HepG2 (cell line): Measurements from ENCODE around the gene G6PC3. TPM values are rescaled to one million over a fixed set of nuclear protein-coding genes. Genes with fewer than 3 reads are reported as not detected.
A peak's percentile ranks its signal among the peaks of the same experiment; 100 is the strongest.

ENCODE experiments used
- HNRNPK ChIP-seq: fragments of 200-400 bp; formaldehyde crosslinking; IDR thresholded peaks from 2 replicates; pipeline ENCODE4 v1.6.1; 2018; ENCODE audit warnings: low read length, low read depth, moderate library complexity, mild to moderate bottlenecking; ENCODE audit not compliant: poor library complexity, severe bottlenecking
- HOXA3 ChIP-seq: sonication (generic); formaldehyde crosslinking; IDR thresholded peaks from 2 replicates; pipeline ENCODE4 v1.5.0; 2020; ENCODE audit warnings: missing genetic modification reagents
- MTA1 ChIP-seq: sonication (generic); formaldehyde crosslinking; IDR thresholded peaks from 2 replicates; pipeline ENCODE4 v1.4.0; 2020; ENCODE audit warnings: missing genetic modification reagents, mild to moderate bottlenecking, borderline replicate concordance
- MXD4 ChIP-seq: IDR thresholded peaks from 2 replicates; pipeline ENCODE4 v1.6.1; 2016; ENCODE audit warnings: mild to moderate bottlenecking, missing biosample characterization, missing genetic modification reagents
- SNAI1 ChIP-seq: sonication (generic); formaldehyde crosslinking; IDR thresholded peaks from 2 replicates; pipeline ENCODE4 v1.5.0; 2020; ENCODE audit warnings: mild to moderate bottlenecking, missing genetic modification reagents, borderline replicate concordance
- SUZ12 ChIP-seq: fragments of 150-350 bp; IDR thresholded peaks from 2 replicates; pipeline ENCODE4 v1.6.1; 2014; ENCODE audit warnings: low read depth, low read length
- ZBTB42 ChIP-seq: sonication (generic); formaldehyde crosslinking; IDR thresholded peaks from 2 replicates; pipeline ENCODE4 v1.5.0; 2020; ENCODE audit warnings: mild to moderate bottlenecking, missing genetic modification reagents
- ZNF572 ChIP-seq: sonication (generic); formaldehyde crosslinking; IDR thresholded peaks from 2 replicates; pipeline ENCODE4 v1.5.1; 2020; ENCODE audit warnings: mild to moderate bottlenecking, missing genetic modification reagents
- ZNF749 ChIP-seq: sonication (generic); formaldehyde crosslinking; IDR thresholded peaks from 2 replicates; pipeline ENCODE4 v1.8.0; 2022; ENCODE audit warnings: mild to moderate bottlenecking, missing genetic modification reagents, moderate library complexity, borderline replicate concordance
- polyA plus RNA-seq, 8 experiments: library from polyadenylated mRNA; depleted of rRNA in 3 of 8; stranded (reverse) in 7 of 8; unstranded in 1 of 8; fragments of >200 nt; fragmentation: Illumina TruSeq in 4 of 8; extraction: Trizol in 4 of 8; gene quantifications; 2 replicates each; pipeline versions ENCODE4 v1.2.1 to v1.2.3, GENCODE V29; 2011 to 2016; ENCODE audit warnings: low read depth in 4 of 8, missing spikeins in 1 of 8, mixed read lengths in 1 of 8; ENCODE audit not compliant: insufficient read depth in 1 of 8
- total RNA-seq, 5 experiments: library from RNA; depleted of rRNA; stranded (reverse); fragments of >200 nt; fragmentation: Illumina TruSeq; extraction: Trizol; gene quantifications; 2 replicates each; pipeline ENCODE4 v1.2.3, GENCODE V29; 2016; ENCODE audit warnings: low read depth in 1 of 5
- TF ChIP-seq, protein P1 (sequence below): sonication (generic); formaldehyde crosslinking; IDR thresholded peaks from 2 replicates; pipeline ENCODE4 v1.4.0; 2020; ENCODE audit warnings: missing genetic modification reagents
- TF ChIP-seq, protein P2 (sequence below): sonication (generic); formaldehyde crosslinking; IDR thresholded peaks from 2 replicates; pipeline ENCODE4 v1.4.0; 2020; ENCODE audit warnings: missing genetic modification reagents, borderline replicate concordance
- TF ChIP-seq, protein P3 (sequence below): sonication (generic); formaldehyde crosslinking; IDR thresholded peaks from 2 replicates; pipeline ENCODE4 v1.9.0; 2022; ENCODE audit warnings: low read depth, missing genetic modification reagents
- TF ChIP-seq, protein P4 (sequence below), 2 experiments: sonication (generic) in 1 of 2; formaldehyde crosslinking in 1 of 2; IDR thresholded peaks; 2 replicates each; pipeline versions ENCODE4 v1.4.0 to v1.6.1; 2018 to 2020; ENCODE audit warnings: missing genetic modification reagents in 2 of 2, borderline replicate concordance in 1 of 2, low read depth in 1 of 2, mild to moderate bottlenecking in 1 of 2, missing biosample characterization in 1 of 2
- TF ChIP-seq, protein P5 (sequence below): sonication (generic); formaldehyde crosslinking; IDR thresholded peaks from 2 replicates; pipeline ENCODE4 v1.4.0; 2020; ENCODE audit warnings: missing genetic modification reagents, mild to moderate bottlenecking, borderline replicate concordance

G6PC3 gene
- total and polyA plus RNA-seq, 2 of the 13 experiments (the other 11 are each of a cell fraction or from before 2014, with no cell fraction given): 38.5 to 75.8 TPM

DNA sequence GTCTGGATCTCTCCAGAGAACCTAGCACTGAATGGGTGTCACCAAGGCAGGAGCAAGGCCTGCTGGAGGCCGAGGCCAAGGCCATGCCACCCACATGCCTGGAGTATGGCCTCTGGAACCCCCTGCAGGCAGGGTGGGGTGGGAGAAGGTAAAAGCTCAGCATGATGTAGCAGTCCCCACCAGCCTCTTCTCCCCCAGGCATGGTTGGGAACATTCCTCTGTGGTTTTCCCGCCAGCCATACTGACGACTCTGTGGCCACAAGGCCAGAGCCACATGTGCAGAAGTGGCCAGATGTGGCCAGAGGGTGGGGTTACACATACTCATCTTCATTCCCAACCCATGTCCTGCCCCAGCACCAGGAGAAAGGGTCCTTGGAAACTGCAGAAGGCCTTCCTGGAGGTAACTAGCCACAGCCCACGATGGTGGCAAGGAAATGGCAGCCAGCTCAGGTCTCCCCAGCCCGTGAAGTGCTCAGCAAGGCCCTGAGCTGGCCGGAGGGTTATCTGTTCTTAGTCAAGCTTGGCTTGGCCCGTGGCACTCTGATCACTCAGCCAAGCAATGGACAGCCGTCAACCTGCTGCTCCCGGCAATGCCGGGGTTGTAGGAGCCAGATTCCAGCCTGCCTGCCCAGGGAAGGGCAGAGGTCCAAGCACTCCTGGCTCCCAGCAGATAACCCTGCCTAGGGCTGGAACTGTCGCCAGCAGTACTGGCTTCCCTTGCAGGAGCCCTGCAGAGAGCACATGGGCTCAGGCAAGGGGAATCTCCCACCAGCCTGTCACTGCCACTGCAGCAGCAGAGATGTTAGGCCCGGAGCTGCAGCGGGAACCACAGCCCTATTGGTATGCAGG lies 26.8 kb downstream of the G6PC3 start (continued):
- TF ChIP-seq ZNF749 (CRISPR knock-in tag) (no peak), ZBTB42 (CRISPR knock-in tag) (0 out of 2 replicates have a peak, but pooled peaks have one; percentile 67), MTA1 (CRISPR knock-in tag) (no peak), MXD4 (CRISPR knock-in tag) (no peak), SUZ12 (no peak), ZNF572 (CRISPR knock-in tag) (0 out of 2 replicates have a peak, but pooled peaks have one; percentile 13), SNAI1 (CRISPR knock-in tag) (no peak), HNRNPK (no peak), HOXA3 (no peak)
- TF ChIP-seq, protein P1, sequence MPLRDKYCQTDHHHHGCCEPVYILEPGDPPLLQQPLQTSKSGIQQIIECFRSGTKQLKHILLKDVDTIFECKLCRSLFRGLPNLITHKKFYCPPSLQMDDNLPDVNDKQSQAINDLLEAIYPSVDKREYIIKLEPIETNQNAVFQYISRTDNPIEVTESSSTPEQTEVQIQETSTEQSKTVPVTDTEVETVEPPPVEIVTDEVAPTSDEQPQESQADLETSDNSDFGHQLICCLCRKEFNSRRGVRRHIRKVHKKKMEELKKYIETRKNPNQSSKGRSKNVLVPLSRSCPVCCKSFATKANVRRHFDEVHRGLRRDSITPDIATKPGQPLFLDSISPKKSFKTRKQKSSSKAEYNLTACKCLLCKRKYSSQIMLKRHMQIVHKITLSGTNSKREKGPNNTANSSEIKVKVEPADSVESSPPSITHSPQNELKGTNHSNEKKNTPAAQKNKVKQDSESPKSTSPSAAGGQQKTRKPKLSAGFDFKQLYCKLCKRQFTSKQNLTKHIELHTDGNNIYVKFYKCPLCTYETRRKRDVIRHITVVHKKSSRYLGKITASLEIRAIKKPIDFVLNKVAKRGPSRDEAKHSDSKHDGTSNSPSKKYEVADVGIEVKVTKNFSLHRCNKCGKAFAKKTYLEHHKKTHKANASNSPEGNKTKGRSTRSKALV (CRISPR knock-in tag): no peak
- TF ChIP-seq, protein P2, sequence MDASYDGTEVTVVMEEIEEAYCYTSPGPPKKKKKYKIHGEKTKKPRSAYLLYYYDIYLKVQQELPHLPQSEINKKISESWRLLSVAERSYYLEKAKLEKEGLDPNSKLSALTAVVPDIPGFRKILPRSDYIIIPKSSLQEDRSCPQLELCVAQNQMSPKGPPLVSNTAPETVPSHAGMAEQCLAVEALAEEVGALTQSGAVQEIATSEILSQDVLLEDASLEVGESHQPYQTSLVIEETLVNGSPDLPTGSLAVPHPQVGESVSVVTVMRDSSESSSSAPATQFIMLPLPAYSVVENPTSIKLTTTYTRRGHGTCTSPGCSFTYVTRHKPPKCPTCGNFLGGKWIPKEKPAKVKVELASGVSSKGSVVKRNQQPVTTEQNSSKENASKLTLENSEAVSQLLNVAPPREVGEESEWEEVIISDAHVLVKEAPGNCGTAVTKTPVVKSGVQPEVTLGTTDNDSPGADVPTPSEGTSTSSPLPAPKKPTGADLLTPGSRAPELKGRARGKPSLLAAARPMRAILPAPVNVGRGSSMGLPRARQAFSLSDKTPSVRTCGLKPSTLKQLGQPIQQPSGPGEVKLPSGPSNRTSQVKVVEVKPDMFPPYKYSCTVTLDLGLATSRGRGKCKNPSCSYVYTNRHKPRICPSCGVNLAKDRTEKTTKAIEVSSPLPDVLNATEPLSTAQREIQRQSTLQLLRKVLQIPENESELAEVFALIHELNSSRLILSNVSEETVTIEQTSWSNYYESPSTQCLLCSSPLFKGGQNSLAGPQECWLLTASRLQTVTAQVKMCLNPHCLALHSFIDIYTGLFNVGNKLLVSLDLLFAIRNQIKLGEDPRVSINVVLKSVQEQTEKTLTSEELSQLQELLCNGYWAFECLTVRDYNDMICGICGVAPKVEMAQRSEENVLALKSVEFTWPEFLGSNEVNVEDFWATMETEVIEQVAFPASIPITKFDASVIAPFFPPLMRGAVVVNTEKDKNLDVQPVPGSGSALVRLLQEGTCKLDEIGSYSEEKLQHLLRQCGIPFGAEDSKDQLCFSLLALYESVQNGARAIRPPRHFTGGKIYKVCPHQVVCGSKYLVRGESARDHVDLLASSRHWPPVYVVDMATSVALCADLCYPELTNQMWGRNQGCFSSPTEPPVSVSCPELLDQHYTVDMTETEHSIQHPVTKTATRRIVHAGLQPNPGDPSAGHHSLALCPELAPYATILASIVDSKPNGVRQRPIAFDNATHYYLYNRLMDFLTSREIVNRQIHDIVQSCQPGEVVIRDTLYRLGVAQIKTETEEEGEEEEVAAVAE: no peak
- TF ChIP-seq, protein P3, sequence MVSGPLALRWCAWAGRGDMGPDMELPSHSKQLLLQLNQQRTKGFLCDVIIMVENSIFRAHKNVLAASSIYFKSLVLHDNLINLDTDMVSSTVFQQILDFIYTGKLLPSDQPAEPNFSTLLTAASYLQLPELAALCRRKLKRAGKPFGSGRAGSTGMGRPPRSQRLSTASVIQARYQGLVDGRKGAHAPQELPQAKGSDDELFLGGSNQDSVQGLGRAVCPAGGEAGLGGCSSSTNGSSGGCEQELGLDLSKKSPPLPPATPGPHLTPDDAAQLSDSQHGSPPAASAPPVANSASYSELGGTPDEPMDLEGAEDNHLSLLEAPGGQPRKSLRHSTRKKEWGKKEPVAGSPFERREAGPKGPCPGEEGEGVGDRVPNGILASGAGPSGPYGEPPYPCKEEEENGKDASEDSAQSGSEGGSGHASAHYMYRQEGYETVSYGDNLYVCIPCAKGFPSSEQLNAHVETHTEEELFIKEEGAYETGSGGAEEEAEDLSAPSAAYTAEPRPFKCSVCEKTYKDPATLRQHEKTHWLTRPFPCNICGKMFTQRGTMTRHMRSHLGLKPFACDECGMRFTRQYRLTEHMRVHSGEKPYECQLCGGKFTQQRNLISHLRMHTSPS: no peak
- TF ChIP-seq, protein P4, sequence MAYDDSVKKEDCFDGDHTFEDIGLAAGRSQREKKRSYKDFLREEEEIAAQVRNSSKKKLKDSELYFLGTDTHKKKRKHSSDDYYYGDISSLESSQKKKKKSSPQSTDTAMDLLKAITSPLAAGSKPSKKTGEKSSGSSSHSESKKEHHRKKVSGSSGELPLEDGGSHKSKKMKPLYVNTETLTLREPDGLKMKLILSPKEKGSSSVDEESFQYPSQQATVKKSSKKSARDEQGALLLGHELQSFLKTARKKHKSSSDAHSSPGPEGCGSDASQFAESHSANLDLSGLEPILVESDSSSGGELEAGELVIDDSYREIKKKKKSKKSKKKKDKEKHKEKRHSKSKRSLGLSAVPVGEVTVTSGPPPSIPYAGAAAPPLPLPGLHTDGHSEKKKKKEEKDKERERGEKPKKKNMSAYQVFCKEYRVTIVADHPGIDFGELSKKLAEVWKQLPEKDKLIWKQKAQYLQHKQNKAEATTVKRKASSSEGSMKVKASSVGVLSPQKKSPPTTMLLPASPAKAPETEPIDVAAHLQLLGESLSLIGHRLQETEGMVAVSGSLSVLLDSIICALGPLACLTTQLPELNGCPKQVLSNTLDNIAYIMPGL (CRISPR knock-in tag; IDR thresholded peaks at IDR 0.05; ENCODE audit: borderline replicate concordance in 1 of 2, low read depth in 1 of 2): no peak
- TF ChIP-seq, protein P5, sequence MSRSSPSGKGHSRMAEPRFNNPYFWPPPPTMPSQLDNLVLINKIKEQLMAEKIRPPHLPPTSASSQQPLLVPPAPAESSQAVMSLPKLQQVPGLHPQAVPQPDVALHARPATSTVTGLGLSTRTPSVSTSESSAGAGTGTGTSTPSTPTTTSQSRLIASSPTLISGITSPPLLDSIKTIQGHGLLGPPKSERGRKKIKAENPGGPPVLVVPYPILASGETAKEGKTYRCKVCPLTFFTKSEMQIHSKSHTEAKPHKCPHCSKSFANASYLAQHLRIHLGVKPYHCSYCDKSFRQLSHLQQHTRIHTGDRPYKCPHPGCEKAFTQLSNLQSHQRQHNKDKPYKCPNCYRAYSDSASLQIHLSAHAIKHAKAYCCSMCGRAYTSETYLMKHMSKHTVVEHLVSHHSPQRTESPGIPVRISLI: peak; percentile 40; the same call in 1 of the 2 replicates
